Measurements from ENCODE around the gene MAP1B.

MAP1B gene

GRCh38 chr5:72209147-72210115 lies 102.2 kb downstream of the MAP1B start:
- H3K4me3 ChIP-seq (ENCODE audit: insufficient read depth, low read depth, low read length, poor library complexity, severe bottlenecking), result no peak overlapping the region
- DNase-seq, result no peak
- no peaks in the 10 kb centered on the region for H3K4me1 ChIP-seq (ENCODE audit: control insufficient read depth, insufficient read depth, low read length, poor library complexity, severe bottlenecking)
- H3K36me3 ChIP-seq (ENCODE audit: control insufficient read depth, insufficient read depth, low read length), result no peaks in the 10 kb centered on the region
- H3K27me3 ChIP-seq (replicated peaks; ENCODE audit: control insufficient read depth, insufficient read depth, low read length, poor library complexity, severe bottlenecking), result no peaks in the 10 kb centered on the region
- no peak overlapping the region for H3K27ac ChIP-seq (ENCODE audit: insufficient read depth, low read length, poor library complexity, severe bottlenecking)
- H3K9me3 ChIP-seq (ENCODE audit: control insufficient read depth, low read length), result no peaks in the 10 kb centered on the region

GRCh38 chr5:72210888-72211678 lies 103.8 kb downstream of the MAP1B start:
- Histone ChIP-seq H3K9me3 (ENCODE audit: control insufficient read depth, low read length) (no peaks in the 10 kb centered on the region), H3K4me3 (ENCODE audit: insufficient read depth, low read depth, low read length, poor library complexity, severe bottlenecking) (no peak overlapping the region), H3K27ac (ENCODE audit: insufficient read depth, low read length, poor library complexity, severe bottlenecking) (no peak overlapping the region), H3K27me3 (replicated peaks; ENCODE audit: control insufficient read depth, insufficient read depth, low read length, poor library complexity, severe bottlenecking) (no peaks in the 10 kb centered on the region), H3K4me1 (ENCODE audit: control insufficient read depth, insufficient read depth, low read length, poor library complexity, severe bottlenecking) (no peaks in the 10 kb centered on the region), H3K36me3 (ENCODE audit: control insufficient read depth, insufficient read depth, low read length) (no peaks in the 10 kb centered on the region)
- DNase-seq, result no peak

DNA sequence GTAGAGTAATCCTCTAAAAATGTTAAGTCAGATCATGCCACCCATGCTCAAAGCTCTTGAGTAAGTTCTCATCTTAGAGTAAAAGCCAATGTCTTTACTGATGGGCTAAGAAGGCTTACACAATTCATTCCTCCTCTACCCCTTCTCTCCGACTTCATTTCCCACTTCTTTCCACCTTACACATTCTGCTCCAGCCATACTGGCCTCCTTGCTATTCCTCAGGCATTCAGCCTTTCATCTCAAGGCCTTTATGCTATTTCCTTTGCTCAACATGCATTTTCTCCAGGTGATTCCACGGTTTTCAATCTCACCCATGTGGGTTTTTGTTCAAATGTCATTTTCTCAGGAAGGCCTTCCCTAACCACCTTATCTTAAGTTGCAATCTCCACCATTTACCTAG lies 104.9 kb downstream of the MAP1B start:
- DNase-seq, result no peak
- Histone ChIP-seq H3K27me3 (replicated peaks; ENCODE audit: control insufficient read depth, insufficient read depth, low read length, poor library complexity, severe bottlenecking) (no peaks in the 10 kb centered on the region), H3K4me1 (ENCODE audit: control insufficient read depth, insufficient read depth, low read length, poor library complexity, severe bottlenecking) (no peaks in the 10 kb centered on the region), H3K9me3 (ENCODE audit: control insufficient read depth, low read length) (no peaks in the 10 kb centered on the region), H3K4me3 (ENCODE audit: insufficient read depth, low read depth, low read length, poor library complexity, severe bottlenecking) (no peak overlapping the region), H3K27ac (ENCODE audit: insufficient read depth, low read length, poor library complexity, severe bottlenecking) (no peak overlapping the region), H3K36me3 (ENCODE audit: control insufficient read depth, insufficient read depth, low read length) (peaks cover 3% of the 10 kb centered on the region)

DNA sequence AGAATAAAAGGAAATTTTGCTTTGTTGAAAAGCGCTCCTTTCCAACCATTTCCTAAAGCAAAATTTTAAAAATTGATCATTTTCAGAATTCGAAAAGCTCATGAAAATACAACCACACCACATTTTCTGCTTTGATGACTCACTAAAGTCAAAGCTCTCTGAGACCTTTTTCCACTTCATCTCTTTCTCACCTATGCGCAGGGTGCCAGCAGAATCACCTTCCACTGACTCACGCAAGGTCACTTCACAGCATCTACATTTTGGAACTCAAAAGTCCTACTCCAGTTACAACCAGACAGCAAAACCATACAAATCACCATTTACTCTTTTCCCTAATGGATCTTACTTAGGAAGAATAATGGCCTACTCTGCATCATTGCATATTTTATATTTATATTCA lies 106.2 kb downstream of the MAP1B start:
- H3K9me3 ChIP-seq (ENCODE audit: control insufficient read depth, low read length), result no peaks in the 10 kb centered on the region
- no peak overlapping the region for H3K27ac ChIP-seq (ENCODE audit: insufficient read depth, low read length, poor library complexity, severe bottlenecking)
- H3K4me3 ChIP-seq (ENCODE audit: insufficient read depth, low read depth, low read length, poor library complexity, severe bottlenecking), result no peak overlapping the region
- DNase-seq, result no peak
- peaks cover 4% of the 10 kb centered on the region for H3K36me3 ChIP-seq (ENCODE audit: control insufficient read depth, insufficient read depth, low read length)
- H3K4me1 ChIP-seq (ENCODE audit: control insufficient read depth, insufficient read depth, low read length, poor library complexity, severe bottlenecking), result no peaks in the 10 kb centered on the region
- H3K27me3 ChIP-seq (replicated peaks; ENCODE audit: control insufficient read depth, insufficient read depth, low read length, poor library complexity, severe bottlenecking), result no peaks in the 10 kb centered on the region

GRCh38 chr5:72214168-72214567 lies 106.9 kb downstream of the MAP1B start:
- Histone ChIP-seq H3K4me3 (ENCODE audit: insufficient read depth, low read depth, low read length, poor library complexity, severe bottlenecking) (no peak overlapping the region), H3K27ac (ENCODE audit: insufficient read depth, low read length, poor library complexity, severe bottlenecking) (no peak overlapping the region), H3K36me3 (ENCODE audit: control insufficient read depth, insufficient read depth, low read length) (peaks cover 10% of the 10 kb centered on the region), H3K27me3 (replicated peaks; ENCODE audit: control insufficient read depth, insufficient read depth, low read length, poor library complexity, severe bottlenecking) (no peaks in the 10 kb centered on the region), H3K9me3 (ENCODE audit: control insufficient read depth, low read length) (no peaks in the 10 kb centered on the region), H3K4me1 (ENCODE audit: control insufficient read depth, insufficient read depth, low read length, poor library complexity, severe bottlenecking) (no peaks in the 10 kb centered on the region)
- no peak for DNase-seq

- no peaks in the 10 kb centered on the region for H3K4me1 ChIP-seq (ENCODE audit: control insufficient read depth, insufficient read depth, low read length, poor library complexity, severe bottlenecking)
- H3K4me3 ChIP-seq (ENCODE audit: insufficient read depth, low read depth, low read length, poor library complexity, severe bottlenecking), result no peak overlapping the region
- H3K9me3 ChIP-seq (ENCODE audit: control insufficient read depth, low read length), result no peaks in the 10 kb centered on the region
- no peak for DNase-seq
- H3K27me3 ChIP-seq (replicated peaks; ENCODE audit: control insufficient read depth, insufficient read depth, low read length, poor library complexity, severe bottlenecking), result no peaks in the 10 kb centered on the region
- H3K36me3 ChIP-seq (ENCODE audit: control insufficient read depth, insufficient read depth, low read length), result peaks cover 33% of the 10 kb centered on the region
- H3K27ac ChIP-seq (ENCODE audit: insufficient read depth, low read length, poor library complexity, severe bottlenecking), result no peak overlapping the region
Measured at GRCh38 chr5:72216756-72217155, 109.5 kb downstream of the MAP1B start.

- Histone ChIP-seq H3K36me3 (ENCODE audit: control insufficient read depth, insufficient read depth, low read length) (peaks cover 65% of the 10 kb centered on the region), H3K27me3 (replicated peaks; ENCODE audit: control insufficient read depth, insufficient read depth, low read length, poor library complexity, severe bottlenecking) (no peaks in the 10 kb centered on the region), H3K4me3 (ENCODE audit: insufficient read depth, low read depth, low read length, poor library complexity, severe bottlenecking) (no peak overlapping the region), H3K27ac (ENCODE audit: insufficient read depth, low read length, poor library complexity, severe bottlenecking) (no peak overlapping the region), H3K4me1 (ENCODE audit: control insufficient read depth, insufficient read depth, low read length, poor library complexity, severe bottlenecking) (no peaks in the 10 kb centered on the region), H3K9me3 (ENCODE audit: control insufficient read depth, low read length) (no peaks in the 10 kb centered on the region)
- no peak for DNase-seq
Measured at GRCh38 chr5:72221099-72221498, 113.8 kb downstream of the MAP1B start.

GRCh38 chr5:72221541-72221940 lies 114.3 kb downstream of the MAP1B start:
- Histone ChIP-seq H3K36me3 (ENCODE audit: control insufficient read depth, insufficient read depth, low read length) (peaks cover 67% of the 10 kb centered on the region), H3K4me3 (ENCODE audit: insufficient read depth, low read depth, low read length, poor library complexity, severe bottlenecking) (no peak overlapping the region), H3K27ac (ENCODE audit: insufficient read depth, low read length, poor library complexity, severe bottlenecking) (no peak overlapping the region), H3K27me3 (replicated peaks; ENCODE audit: control insufficient read depth, insufficient read depth, low read length, poor library complexity, severe bottlenecking) (no peaks in the 10 kb centered on the region), H3K4me1 (ENCODE audit: control insufficient read depth, insufficient read depth, low read length, poor library complexity, severe bottlenecking) (no peaks in the 10 kb centered on the region), H3K9me3 (ENCODE audit: control insufficient read depth, low read length) (no peaks in the 10 kb centered on the region)
- no peak for DNase-seq

GRCh38 chr5:72222521-72222920 lies 115.2 kb downstream of the MAP1B start:
- H3K4me3 ChIP-seq (ENCODE audit: insufficient read depth, low read depth, low read length, poor library complexity, severe bottlenecking), result no peak overlapping the region
- peaks cover 64% of the 10 kb centered on the region for H3K36me3 ChIP-seq (ENCODE audit: control insufficient read depth, insufficient read depth, low read length)
- H3K9me3 ChIP-seq (ENCODE audit: control insufficient read depth, low read length), result no peaks in the 10 kb centered on the region
- no peaks in the 10 kb centered on the region for H3K27me3 ChIP-seq (replicated peaks; ENCODE audit: control insufficient read depth, insufficient read depth, low read length, poor library complexity, severe bottlenecking)
- H3K4me1 ChIP-seq (ENCODE audit: control insufficient read depth, insufficient read depth, low read length, poor library complexity, severe bottlenecking), result no peaks in the 10 kb centered on the region
- H3K27ac ChIP-seq (ENCODE audit: insufficient read depth, low read length, poor library complexity, severe bottlenecking), result no peak overlapping the region
- DNase-seq, result no peak

DNA sequence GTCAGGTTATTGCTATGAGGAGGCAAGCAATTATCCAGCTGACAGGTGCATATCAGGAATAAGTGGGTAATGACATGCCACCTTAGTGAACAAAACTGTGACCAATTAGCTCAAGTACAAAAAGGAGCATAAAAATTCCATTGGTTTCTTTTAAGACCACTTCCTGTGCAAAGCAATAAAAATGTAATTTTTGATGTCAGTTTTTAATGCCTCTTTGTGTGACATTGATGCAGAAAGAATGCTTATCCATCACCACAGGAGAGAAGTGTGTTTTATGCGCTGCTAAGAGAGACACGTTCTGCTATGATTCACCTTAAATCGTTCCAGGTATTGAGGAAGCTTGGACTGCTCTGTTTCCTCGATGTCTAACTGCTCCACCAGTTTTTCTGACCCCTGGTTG lies 116.1 kb downstream of the MAP1B start:
- Histone ChIP-seq H3K27ac (ENCODE audit: insufficient read depth, low read length, poor library complexity, severe bottlenecking) (no peak overlapping the region), H3K4me3 (ENCODE audit: insufficient read depth, low read depth, low read length, poor library complexity, severe bottlenecking) (no peak overlapping the region), H3K27me3 (replicated peaks; ENCODE audit: control insufficient read depth, insufficient read depth, low read length, poor library complexity, severe bottlenecking) (no peaks in the 10 kb centered on the region), H3K4me1 (ENCODE audit: control insufficient read depth, insufficient read depth, low read length, poor library complexity, severe bottlenecking) (no peaks in the 10 kb centered on the region), H3K36me3 (ENCODE audit: control insufficient read depth, insufficient read depth, low read length) (peaks cover 69% of the 10 kb centered on the region), H3K9me3 (ENCODE audit: control insufficient read depth, low read length) (no peaks in the 10 kb centered on the region)
- no peak for DNase-seq

Data from effector memory CD4-positive, alpha-beta T cell (primary cell).